Stimulated activated CD8-positive, alpha-beta memory T cell treated with anti-CD3 and anti-CD28 coated beads, Interleukin-4, amount 100 ng/mL, for 4 hours (primary cell): ENCODE measurements around the gene C6orf132.
"Not testable (repeated sequence)": the region's sequence is repeated elsewhere in the genome, so short reads cannot be mapped to it uniquely, and the experiment has no call there.

Experiments used
- DNase-seq, 2 donors: peaks; one replicate each; pipeline ENCODE4 v3.0.0-alpha.2; 2020; ENCODE audit warnings: low read depth in 2 of 2, low spot score in 1 of 2

The C6orf132 gene

GRCh38 chr6:42142118-42142835, at the start of gene C6orf132:
TSS of gene C6orf132 (minus strand) at chr6:42142620. CDS start at chr6:42142444, 176 bp downstream.
- DNase-seq = no peak

- no peak for DNase-seq
Observed at GRCh38 chr6:42190554-42191183, 48.2 kb upstream of the C6orf132 start.

- no peak for DNase-seq
Observed at GRCh38 chr6:42188406-42188805, 46.0 kb upstream of the C6orf132 start.

- no peak for DNase-seq
Observed at GRCh38 chr6:42185597-42185996, 43.2 kb upstream of the C6orf132 start.

- no peak for DNase-seq
Observed at GRCh38 chr6:42184475-42184874, 42.1 kb upstream of the C6orf132 start.

DNA sequence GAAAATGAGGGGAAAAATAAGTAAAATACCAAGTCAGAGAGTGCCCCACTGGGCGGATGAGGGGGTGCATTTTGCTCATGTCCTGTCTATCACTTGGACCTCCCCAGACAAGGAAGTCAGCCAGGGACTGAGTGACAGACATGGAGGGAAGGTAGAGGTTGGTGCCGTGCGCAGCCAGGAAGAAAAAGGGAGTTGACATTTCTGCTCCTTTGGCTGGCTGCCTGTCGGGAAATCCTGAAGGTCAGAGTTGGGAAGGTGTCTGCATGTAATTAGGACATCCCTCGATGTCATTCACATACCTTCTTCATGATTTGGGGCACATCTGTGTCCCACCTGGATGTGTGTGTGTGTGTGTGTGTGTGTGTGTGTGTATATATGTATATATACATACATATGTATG, 39.7 kb upstream of the C6orf132 start:
- DNase-seq = no peak

DNA sequence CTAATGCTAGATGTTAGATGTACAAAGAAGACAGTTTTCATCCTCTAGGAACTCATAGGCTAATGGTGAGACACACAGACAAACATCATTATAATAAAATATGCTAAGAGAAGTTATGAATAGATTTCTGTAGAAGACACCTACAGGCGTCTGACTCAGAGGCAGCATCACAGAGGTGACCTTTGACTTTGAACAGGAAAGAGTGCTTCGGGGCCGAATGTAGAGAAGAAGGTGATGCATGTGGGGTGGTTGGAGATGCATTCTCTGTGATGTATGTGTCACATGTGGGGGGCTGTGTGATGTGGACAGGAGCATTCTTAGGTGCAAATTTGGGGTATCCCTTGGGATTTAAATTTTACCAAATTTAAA, 37.5 kb upstream of the C6orf132 start:
- DNase-seq = no peak

- DNase-seq = no peak
Observed at GRCh38 chr6:42179261-42179944, 37.0 kb upstream of the C6orf132 start.

DNA sequence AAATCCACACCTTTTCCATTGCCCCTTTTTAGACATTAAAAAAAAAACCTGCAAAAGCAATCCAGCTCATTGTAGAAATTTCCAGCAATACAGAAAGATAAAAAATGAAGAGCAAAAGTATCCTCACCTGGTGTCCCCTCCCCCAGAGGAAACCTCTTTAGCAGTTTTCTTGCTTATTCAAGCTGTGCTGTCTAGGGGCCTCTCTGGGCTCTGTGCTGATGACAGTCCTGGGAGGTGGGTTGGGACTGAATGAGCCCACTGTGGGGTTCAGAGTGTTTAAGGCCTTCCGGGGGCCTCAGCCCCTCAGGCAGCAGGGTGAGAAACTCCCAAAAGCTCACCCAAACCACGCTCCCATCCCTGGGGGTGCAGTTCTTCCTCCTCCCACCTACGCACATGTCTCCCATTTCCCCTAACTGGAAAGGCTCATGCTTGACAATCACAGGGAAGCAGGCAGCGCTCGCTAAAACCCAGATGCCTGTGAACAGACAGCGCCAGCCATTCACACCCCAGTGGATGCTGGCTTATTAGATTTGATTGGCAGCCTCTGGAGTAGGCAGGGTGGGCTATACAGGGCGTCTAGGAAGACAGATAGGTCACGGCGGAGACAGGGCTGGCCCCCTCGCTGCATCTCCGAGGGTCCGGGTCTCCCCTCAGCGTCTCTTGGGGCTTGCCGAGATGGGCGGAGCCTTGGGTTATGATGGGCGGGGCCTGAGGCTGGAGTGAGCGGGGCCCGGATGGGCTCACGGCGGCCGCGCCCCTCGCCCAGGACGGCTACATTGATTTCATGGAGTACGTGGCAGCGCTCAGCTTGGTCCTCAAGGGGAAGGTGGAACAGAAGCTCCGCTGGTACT, 35.3 kb upstream of the C6orf132 start:
- DNase-seq = no peak

DNA sequence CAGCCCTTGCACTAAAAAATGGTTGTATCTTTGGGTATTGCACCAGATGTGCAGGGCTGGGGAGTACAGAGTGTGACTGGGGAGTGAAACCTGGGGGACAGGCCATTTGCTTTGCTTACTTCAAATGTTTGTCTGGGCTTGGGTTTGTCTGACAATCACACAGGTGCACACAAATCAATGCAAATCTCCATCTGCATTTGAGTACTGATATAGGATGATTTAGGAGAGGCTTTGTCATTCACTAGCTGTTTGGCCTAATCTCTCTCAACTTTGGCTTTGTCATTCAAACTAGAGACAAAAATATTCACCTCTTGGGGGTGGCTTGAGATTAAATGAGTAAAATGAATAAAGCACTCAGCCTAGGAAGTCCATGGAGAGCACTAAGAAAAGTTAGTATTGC, 34.6 kb upstream of the C6orf132 start:
- DNase-seq = no peak

DNA sequence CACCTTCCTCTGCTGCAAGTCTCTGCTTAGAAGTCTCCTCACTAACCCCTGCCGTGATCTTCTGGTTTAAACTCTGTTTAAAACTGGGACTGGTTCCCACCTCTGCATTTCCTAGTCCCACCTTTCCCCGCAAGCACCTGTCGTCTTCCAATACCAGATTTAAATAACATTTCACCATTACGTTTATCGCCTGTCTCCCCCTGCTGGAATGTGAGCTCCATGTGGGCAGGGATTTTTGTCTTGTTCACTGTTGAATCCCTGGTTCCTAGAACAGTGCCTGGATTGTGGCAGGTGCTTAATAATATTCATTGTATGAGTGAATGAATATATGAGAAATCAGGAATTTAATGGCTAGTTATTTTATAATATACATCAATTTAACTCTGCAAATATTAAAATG, 33.4 kb upstream of the C6orf132 start:
- DNase-seq = no peak

GRCh38 chr6:42173101-42173500, 30.7 kb upstream of the C6orf132 start, which contains the start of gene GUCA1A:
TSS of gene GUCA1A (plus strand) at chr6:42173364. CDS start at chr6:42173614, 250 bp downstream.
- DNase-seq = no peak

DNA sequence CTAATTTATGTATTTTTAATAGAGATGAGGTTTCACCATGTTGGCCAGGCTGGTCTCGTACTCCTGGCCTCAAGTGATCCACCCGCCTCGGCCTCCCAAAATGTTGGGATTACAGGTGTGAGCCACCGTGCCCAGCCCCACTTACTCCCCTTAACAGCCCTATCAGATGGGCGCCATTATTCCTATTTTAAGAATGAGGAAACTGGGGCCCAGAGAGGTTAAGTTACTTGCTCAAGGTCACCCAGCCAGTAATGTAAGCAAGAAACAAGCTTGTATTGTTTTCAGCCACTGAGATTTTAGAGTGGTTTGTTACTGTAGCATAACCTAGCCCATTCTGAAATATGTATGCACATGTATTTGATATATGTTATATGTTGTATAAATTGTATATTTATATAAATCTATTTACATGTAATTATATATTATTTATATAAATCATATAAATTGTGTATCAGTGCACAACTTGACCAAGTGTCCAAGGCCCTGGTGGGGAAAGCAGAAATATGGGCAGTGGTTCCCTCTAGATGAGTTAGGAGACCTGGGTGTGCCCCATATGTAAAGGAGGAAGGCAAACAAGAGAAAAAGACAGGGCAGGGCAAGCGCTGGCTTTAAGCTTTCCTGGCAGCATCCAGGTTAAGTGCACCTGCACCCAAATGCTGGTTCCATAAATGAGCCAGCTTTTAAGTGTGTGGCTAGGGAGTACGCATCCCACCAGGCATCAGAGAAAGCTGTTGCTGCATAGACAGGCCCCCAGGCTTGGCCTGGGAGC, 29.6 kb upstream of the C6orf132 start:
- no peak for DNase-seq

- DNase-seq = not testable (repeated sequence)
Observed at GRCh38 chr6:42169780-42170179, 27.4 kb upstream of the C6orf132 start.

DNA sequence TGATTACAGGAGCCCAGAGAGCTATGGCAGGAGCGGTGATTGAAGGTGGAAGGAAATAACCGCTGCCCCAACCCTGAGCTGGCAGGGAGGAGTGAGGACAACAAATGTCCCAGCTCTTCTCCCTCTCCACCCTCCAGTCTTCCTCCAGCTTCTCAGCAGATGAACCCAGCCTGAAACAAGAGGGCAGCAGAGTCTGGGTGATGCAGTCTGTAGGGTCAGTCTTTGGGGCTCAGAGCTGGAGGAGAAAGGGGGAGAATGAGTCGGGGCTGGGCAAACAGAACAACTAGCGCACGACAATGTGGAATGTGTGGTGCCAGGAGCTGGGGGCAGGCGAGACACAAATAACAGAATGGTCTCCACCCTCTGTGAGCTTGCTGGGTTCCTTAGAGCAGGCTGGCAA, 26.2 kb upstream of the C6orf132 start:
- DNase-seq = no peak

DNA sequence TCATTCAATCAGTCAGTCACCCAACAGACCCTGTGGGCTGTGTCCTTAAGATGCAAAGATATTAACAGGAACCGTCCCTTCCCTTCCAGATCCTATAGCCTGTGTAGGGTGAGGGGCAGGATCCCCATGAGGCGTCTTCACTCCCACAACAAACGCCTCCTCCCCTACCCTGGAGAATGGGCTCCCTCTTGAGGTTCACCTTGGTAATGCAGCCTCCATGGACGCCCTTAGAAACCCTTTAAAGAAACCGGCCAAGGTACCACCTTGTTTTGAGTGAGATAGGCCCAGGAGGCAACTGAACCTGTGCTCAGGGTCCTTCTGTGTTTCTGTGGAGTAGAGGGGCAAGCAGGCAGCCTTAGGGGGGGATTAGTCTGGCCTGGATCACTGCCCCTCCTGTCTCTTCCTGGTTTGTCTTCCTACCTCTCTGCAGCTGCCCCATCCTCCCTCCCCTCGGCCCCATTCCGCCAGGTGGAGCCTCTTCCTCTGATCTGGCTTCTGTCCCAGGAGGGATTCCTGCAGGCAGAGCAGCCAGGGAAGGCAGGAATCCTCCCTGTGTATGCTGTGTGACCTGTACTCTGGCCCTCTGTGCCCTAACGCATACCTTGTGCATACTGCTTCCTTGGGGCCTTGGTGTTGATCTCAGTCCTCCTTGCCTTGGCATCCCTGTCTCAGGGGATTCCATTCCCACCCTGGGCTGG, 24.2 kb upstream of the C6orf132 start:
- DNase-seq = peak; percentile 46 to 76

DNA sequence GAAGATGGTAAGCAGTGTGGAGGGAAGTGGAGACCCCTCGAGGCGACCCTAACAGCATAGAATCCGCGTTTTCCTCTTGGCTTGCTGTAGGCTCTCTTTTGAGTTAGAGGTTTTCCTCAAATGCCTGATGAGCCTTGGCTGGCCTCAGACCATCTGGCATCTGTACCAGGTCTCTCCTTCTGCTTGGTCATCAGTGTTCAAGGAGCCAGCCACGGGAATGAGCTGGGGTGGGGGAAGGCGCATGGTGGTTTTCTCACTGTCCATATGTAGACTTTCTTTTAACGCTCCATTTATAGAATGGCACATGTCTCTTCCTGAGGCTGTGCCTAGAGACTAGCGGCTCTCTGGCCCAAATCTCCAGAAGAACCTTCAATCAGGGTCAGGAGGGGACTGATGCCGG, 22.6 kb upstream of the C6orf132 start:
- no peak for DNase-seq

- no peak for DNase-seq
Observed at GRCh38 chr6:42163981-42164380, 21.6 kb upstream of the C6orf132 start.

DNA sequence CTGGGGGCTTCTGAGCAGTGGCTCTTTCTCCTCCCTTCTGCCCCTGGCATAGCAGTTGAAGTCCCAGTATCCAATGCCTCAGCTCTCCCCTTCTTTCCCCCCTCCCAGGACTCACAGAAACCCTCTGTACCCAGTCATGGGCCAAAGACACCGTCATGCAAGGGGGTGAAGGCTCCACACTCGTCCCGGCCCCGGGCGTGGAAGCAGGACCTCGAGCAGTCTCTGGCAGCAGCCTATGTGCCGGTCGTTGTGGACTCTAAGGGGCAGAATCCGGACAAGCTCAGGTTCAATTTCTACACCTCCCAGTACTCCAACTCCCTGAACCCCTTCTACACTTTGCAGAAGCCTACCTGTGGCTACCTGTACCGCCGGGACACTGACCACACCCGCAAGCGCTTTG, 20.4 kb upstream of the C6orf132 start:
- DNase-seq = no peak

- no peak for DNase-seq
Observed at GRCh38 chr6:42162384-42162783, 20.0 kb upstream of the C6orf132 start.
